ENCODE results near the gene SKAP2.
A peak's percentile ranks its signal among the peaks of the same experiment; 100 is the strongest.

SKAP2 gene

GRCh38 chr7:26642416-26642815 is 222.0 kb downstream of the SKAP2 start:
- no peaks in the 10 kb centered on the region for H3K4me1 ChIP-seq (ENCODE audit: control insufficient read depth, insufficient read depth, low read length)
- no peak overlapping the region for H3K4me3 ChIP-seq (ENCODE audit: low read depth, low read length)
- no peaks in the 10 kb centered on the region for H3K9me3 ChIP-seq (ENCODE audit: control insufficient read depth, insufficient read depth, low read depth, low read length)
- H3K27ac ChIP-seq (ENCODE audit: extremely low read depth, low read depth, low read length), result no peak overlapping the region
- CTCF ChIA-PET, result interaction anchor here (0.6 kb wide), 1 partner anchor 74 kb away, joined by 3 read pairs; no protein-coding TSS in a partner anchor
- no peaks in the 10 kb centered on the region; a peak in 1 of 3 replicates for H3K36me3 ChIP-seq (ENCODE audit: control insufficient read depth in 2 of 2, insufficient read depth in 1 of 2, low read length in 2 of 2)
- POLR2A ChIA-PET, result no interaction called here
- TF ChIP-seq ZNF501 (tag by site-specific recombination; IDR thresholded peaks at IDR 0.05), result no peak
- no peak for TF ChIP-seq ZBTB20 (tag by site-specific recombination; IDR thresholded peaks at IDR 0.05)
- TF ChIP-seq ZNF768 (tag by site-specific recombination; IDR thresholded peaks at IDR 0.05), result no peak
- no peak for TF ChIP-seq ELK4 (IDR thresholded peaks at IDR 0.05; ENCODE audit: borderline replicate concordance, low read depth, low read length)
- 0 out of 2 replicates have a peak, but pooled peaks have one; percentile 82 for TF ChIP-seq ZNF521 (tag by site-specific recombination; IDR thresholded peaks at IDR 0.05)
- no peak for TF ChIP-seq ZBTB17 (tag by site-specific recombination; IDR thresholded peaks at IDR 0.05)
- no peak for TF ChIP-seq ZFP41 (tag by site-specific recombination; IDR thresholded peaks at IDR 0.05; ENCODE audit: borderline replicate concordance)
- peak; percentile 91 for TF ChIP-seq ZSCAN4 (tag by site-specific recombination; IDR thresholded peaks at IDR 0.05)
- TF ChIP-seq ZNF169 (tag by site-specific recombination; IDR thresholded peaks at IDR 0.05), result no peak

GRCh38 chr7:26639695-26640094 is 224.7 kb downstream of the SKAP2 start:
- Histone ChIP-seq H3K27ac (ENCODE audit: extremely low read depth, low read depth, low read length) (no peak overlapping the region), H3K9me3 (ENCODE audit: control insufficient read depth, insufficient read depth, low read depth, low read length) (no peaks in the 10 kb centered on the region), H3K4me3 (ENCODE audit: low read depth, low read length) (no peak overlapping the region), H3K4me1 (ENCODE audit: control insufficient read depth, insufficient read depth, low read length) (no peaks in the 10 kb centered on the region), H3K36me3 (ENCODE audit: control insufficient read depth in 2 of 2, insufficient read depth in 1 of 2, low read length in 2 of 2) (no peaks in the 10 kb centered on the region; a peak in 1 of 3 replicates)
- POLR2A ChIA-PET, result no interaction called here
- TF ChIP-seq ZNF148 (tag by site-specific recombination; IDR thresholded peaks at IDR 0.05; ENCODE audit: borderline replicate concordance) (peak; percentile 20; the same call in 1 of the 2 replicates), ZNF785 (tag by site-specific recombination; IDR thresholded peaks at IDR 0.05) (0 out of 2 replicates have a peak, but pooled peaks have one; percentile 21), ZNF274 (IDR thresholded peaks at IDR 0.05; ENCODE audit: low read length) (no peak), ZNF274 (tag by site-specific recombination; IDR thresholded peaks at IDR 0.05; ENCODE audit: borderline replicate concordance) (0 out of 2 replicates have a peak, but pooled peaks have one; percentile 29), ZNF18 (tag by site-specific recombination; IDR thresholded peaks at IDR 0.05) (peak; percentile 71; the same call in 1 of the 2 replicates), ZFHX2 (tag by site-specific recombination; conservative IDR thresholded peaks at IDR 0.05) (peak; percentile 54; the same call in 1 of the 2 replicates), EGR2 (tag by site-specific recombination; IDR thresholded peaks at IDR 0.05; ENCODE audit: low read depth) (no peak)
- CTCF ChIA-PET, result no interaction called here
